C4-2B (cell line): ENCODE data around the gene PIP4K2C.

ENCODE experiments used
- ZFX ChIP-seq: fragments of 450-650 bp; IDR thresholded peaks from 2 replicates; pipeline ENCODE4 v1.6.1; 2017
- TF ChIP-seq, protein P1 (sequence below): fragments of 450-650 bp; conservative IDR thresholded peaks from 2 replicates; pipeline ENCODE4 v1.5.1; 2017; ENCODE audit warnings: mild to moderate bottlenecking

GRCh38 chr12:57591782-57592325, 862 bp downstream of the PIP4K2C start:
- TF ChIP-seq, protein P1, sequence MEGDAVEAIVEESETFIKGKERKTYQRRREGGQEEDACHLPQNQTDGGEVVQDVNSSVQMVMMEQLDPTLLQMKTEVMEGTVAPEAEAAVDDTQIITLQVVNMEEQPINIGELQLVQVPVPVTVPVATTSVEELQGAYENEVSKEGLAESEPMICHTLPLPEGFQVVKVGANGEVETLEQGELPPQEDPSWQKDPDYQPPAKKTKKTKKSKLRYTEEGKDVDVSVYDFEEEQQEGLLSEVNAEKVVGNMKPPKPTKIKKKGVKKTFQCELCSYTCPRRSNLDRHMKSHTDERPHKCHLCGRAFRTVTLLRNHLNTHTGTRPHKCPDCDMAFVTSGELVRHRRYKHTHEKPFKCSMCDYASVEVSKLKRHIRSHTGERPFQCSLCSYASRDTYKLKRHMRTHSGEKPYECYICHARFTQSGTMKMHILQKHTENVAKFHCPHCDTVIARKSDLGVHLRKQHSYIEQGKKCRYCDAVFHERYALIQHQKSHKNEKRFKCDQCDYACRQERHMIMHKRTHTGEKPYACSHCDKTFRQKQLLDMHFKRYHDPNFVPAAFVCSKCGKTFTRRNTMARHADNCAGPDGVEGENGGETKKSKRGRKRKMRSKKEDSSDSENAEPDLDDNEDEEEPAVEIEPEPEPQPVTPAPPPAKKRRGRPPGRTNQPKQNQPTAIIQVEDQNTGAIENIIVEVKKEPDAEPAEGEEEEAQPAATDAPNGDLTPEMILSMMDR, result no peak
- no peak for TF ChIP-seq ZFX
